Neural crest cell (in vitro differentiated cells): Measurements from ENCODE around the gene ZIC5. TPM values are rescaled to one million over a fixed set of nuclear protein-coding genes. Genes with fewer than 3 reads are reported as not detected.
"Not testable (repeated sequence)": the region's sequence is repeated elsewhere in the genome, so short reads cannot be mapped to it uniquely, and the experiment has no call there.

Experiments
- DNase-seq: peaks from one replicate; pipeline ENCODE4 v3.0.0; 2021; ENCODE audit warnings: low read depth, mixed read lengths, low spot score
- H3K27ac Mint-ChIP-seq: one replicate; pipeline ENCODE4 v1.8.0; 2021; ENCODE audit warnings: mild to moderate bottlenecking, mixed read lengths; ENCODE audit not compliant: unreplicated experiment
- H3K27me3 Mint-ChIP-seq: 2 replicates; pipeline ENCODE4 v1.8.0; 2021; ENCODE audit warnings: low read depth, mild to moderate bottlenecking, mixed read lengths
- H3K36me3 Mint-ChIP-seq: 2 replicates; pipeline ENCODE4 v1.8.0; 2021; ENCODE audit warnings: low read depth, mild to moderate bottlenecking, mixed read lengths
- H3K4me1 Mint-ChIP-seq: 2 replicates; pipeline ENCODE4 v1.8.0; 2021; ENCODE audit warnings: mixed read lengths
- H3K4me3 Mint-ChIP-seq: one replicate; pipeline ENCODE4 v1.8.0; 2021; ENCODE audit warnings: mild to moderate bottlenecking, mixed read lengths
- H3K9me3 Mint-ChIP-seq: 2 replicates; pipeline ENCODE4 v1.8.0; 2021; ENCODE audit warnings: mixed read lengths
- CTCF ChIP-seq: fragments of 200-600 bp; sonication (generic); conservative IDR thresholded peaks from 2 replicates; pipeline ENCODE4 v1.5.0; 2021; ENCODE audit warnings: antibody characterized with exemption, mild to moderate bottlenecking
- total RNA-seq: library from RNA; stranded (reverse); gene quantifications from 2 replicates; pipeline ENCODE4 v1.2.1, GENCODE V29; 2021

The ZIC5 gene
- total RNA-seq, 1 donor from 2014 or later: 6.7 TPM

- no peak overlapping the region for H3K4me3 Mint-ChIP-seq
- DNase-seq: no peak
- H3K9me3 Mint-ChIP-seq: no peaks in the 10 kb centered on the region
- H3K4me1 Mint-ChIP-seq: peaks cover 19% of the 10 kb centered on the region
- no peaks in the 10 kb centered on the region for H3K36me3 Mint-ChIP-seq
- TF ChIP-seq CTCF: no peak
- no peak overlapping the region for H3K27ac Mint-ChIP-seq
- peaks cover 86% of the 10 kb centered on the region for H3K27me3 Mint-ChIP-seq
Measured at GRCh38 chr13:99947666-99948065, 23.9 kb downstream of the ZIC5 start.

GRCh38 chr13:99945515-99945914, 26.1 kb downstream of the ZIC5 start:
- not testable (repeated sequence) for H3K36me3 Mint-ChIP-seq, H3K27ac Mint-ChIP-seq, DNase-seq, H3K9me3 Mint-ChIP-seq, H3K4me3 Mint-ChIP-seq
- peaks cover 85% of the 10 kb centered on the region for H3K27me3 Mint-ChIP-seq
- peaks cover 19% of the 10 kb centered on the region for H3K4me1 Mint-ChIP-seq

GRCh38 chr13:99944606-99945005, 27.0 kb downstream of the ZIC5 start:
- Mint-ChIP-seq H3K4me1 (peaks cover 14% of the 10 kb centered on the region), H3K4me3 (no peak overlapping the region), H3K27ac (no peak overlapping the region), H3K27me3 (peaks cover 80% of the 10 kb centered on the region), H3K36me3 (no peaks in the 10 kb centered on the region), H3K9me3 (no peaks in the 10 kb centered on the region)
- TF ChIP-seq CTCF: no peak
- DNase-seq: no peak

- TF ChIP-seq CTCF: no peak
- H3K4me1 Mint-ChIP-seq: peaks cover 9% of the 10 kb centered on the region
- no peak for DNase-seq
- no peak overlapping the region for H3K27ac Mint-ChIP-seq
- no peaks in the 10 kb centered on the region for H3K36me3 Mint-ChIP-seq
- H3K27me3 Mint-ChIP-seq: peaks cover 80% of the 10 kb centered on the region
- H3K9me3 Mint-ChIP-seq: no peaks in the 10 kb centered on the region
- no peak overlapping the region for H3K4me3 Mint-ChIP-seq
Measured at GRCh38 chr13:99944102-99944501, 27.5 kb downstream of the ZIC5 start.

GRCh38 chr13:99941911-99942310, 29.7 kb downstream of the ZIC5 start:
- Mint-ChIP-seq H3K27me3 (peaks cover 74% of the 10 kb centered on the region), H3K27ac (no peak overlapping the region), H3K4me3 (no peak overlapping the region), H3K36me3 (no peaks in the 10 kb centered on the region), H3K9me3 (no peaks in the 10 kb centered on the region), H3K4me1 (peaks cover 7% of the 10 kb centered on the region)
- DNase-seq: no peak
- TF ChIP-seq CTCF: no peak

GRCh38 chr13:99941086-99941485, 30.5 kb downstream of the ZIC5 start:
- no peak overlapping the region for H3K27ac Mint-ChIP-seq
- H3K4me3 Mint-ChIP-seq: no peak overlapping the region
- H3K4me1 Mint-ChIP-seq: peaks cover 7% of the 10 kb centered on the region
- H3K9me3 Mint-ChIP-seq: no peaks in the 10 kb centered on the region
- peaks cover 73% of the 10 kb centered on the region for H3K27me3 Mint-ChIP-seq
- H3K36me3 Mint-ChIP-seq: no peaks in the 10 kb centered on the region
- no peak for TF ChIP-seq CTCF
- no peak for DNase-seq
